Ectodermal cell (in vitro differentiated cells): ENCODE results near the gene STOX2.
"Not testable (repeated sequence)": the region's sequence is repeated elsewhere in the genome, so short reads cannot be mapped to it uniquely, and the experiment has no call there.

ENCODE experiments used
- H3K27ac ChIP-seq: 2 replicates; pipeline ENCODE4 v1.7.0; 2013; ENCODE audit warnings: mild to moderate bottlenecking, low read depth, low read length; ENCODE audit not compliant: insufficient read depth, poor library complexity, severe bottlenecking
- H3K27me3 ChIP-seq: 2 replicates; pipeline ENCODE4 v1.7.0; 2013; ENCODE audit warnings: mild to moderate bottlenecking, low read length; ENCODE audit not compliant: insufficient read depth, control insufficient read depth, poor library complexity, severe bottlenecking
- H3K36me3 ChIP-seq: one replicate; pipeline ENCODE4 v1.7.0; 2013; ENCODE audit warnings: low read length; ENCODE audit not compliant: control insufficient read depth, insufficient read depth
- H3K4me1 ChIP-seq: one replicate; pipeline ENCODE4 v1.7.0; 2013; ENCODE audit warnings: low read length; ENCODE audit not compliant: control insufficient read depth, insufficient read depth
- H3K4me3 ChIP-seq: 2 replicates; pipeline ENCODE4 v1.7.0; 2013; ENCODE audit warnings: low read depth, low read length, control low read depth; ENCODE audit not compliant: insufficient read depth
- H3K9me3 ChIP-seq: 2 replicates; pipeline ENCODE4 v1.7.0; 2013; ENCODE audit warnings: mild to moderate bottlenecking, low read length, moderate library complexity; ENCODE audit not compliant: control insufficient read depth
- WGBS, 2 experiments: methylation state at CpG; one replicate each; pipeline ENCODE4 v1.1.7; 2013; ENCODE audit warnings: missing lambda C conversion rate in 2 of 2; 5-methylcytosine and 5-hydroxymethylcytosine counted together

The STOX2 gene

DNA sequence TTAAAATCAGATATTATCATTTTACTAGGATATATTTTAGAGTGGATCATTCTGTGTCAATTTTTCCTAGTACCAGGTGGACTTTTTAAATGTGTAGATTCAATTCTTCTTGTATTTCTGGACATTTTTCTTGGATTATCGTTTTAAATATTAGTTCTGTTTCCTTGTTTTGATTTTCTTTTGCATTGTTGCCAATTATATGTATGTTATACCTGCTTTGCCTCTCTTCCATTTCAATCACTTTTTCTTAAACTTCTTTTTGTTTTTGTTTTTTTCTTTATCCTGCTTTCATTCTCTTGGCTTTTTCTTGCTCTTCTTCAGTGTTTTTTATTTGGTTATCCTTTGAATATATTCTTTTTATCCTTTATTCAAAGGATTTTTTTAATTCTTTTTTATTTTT, 141.0 kb downstream of the STOX2 start:
- Histone ChIP-seq H3K4me3 (no peak overlapping the region), H3K27me3 (no peaks in the 10 kb centered on the region), H3K4me1 (no peaks in the 10 kb centered on the region), H3K36me3 (no peaks in the 10 kb centered on the region), H3K9me3 (no peaks in the 10 kb centered on the region), H3K27ac (no peak overlapping the region)
- 71 to 100% methylated on average over 1 of the region's 1 CpG for WGBS, 2 experiments

DNA sequence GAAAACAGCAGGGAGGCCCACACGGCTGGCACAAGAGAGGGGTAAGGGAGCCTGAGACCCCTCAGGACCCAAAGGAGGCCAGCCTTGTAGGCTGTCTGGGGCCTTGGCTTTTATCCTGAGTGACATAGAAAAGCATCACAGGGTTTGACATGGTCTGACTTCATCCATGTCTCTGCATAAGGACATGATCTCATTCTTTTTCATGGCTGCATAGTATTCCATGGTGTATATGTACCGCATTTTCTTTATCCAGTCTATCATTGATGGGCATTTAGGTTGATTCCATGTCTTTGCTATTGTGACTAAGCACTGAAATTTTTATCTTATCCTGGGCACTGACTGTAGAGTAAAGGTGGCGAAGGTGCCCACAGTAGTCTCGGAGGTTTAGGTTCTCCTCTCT, 146.2 kb downstream of the STOX2 start:
- 90 to 96% methylated on average over 4 of the region's 4 CpGs for WGBS, 2 experiments
- H3K27ac ChIP-seq, H3K4me1 ChIP-seq, H3K36me3 ChIP-seq, H3K4me3 ChIP-seq, H3K9me3 ChIP-seq, H3K27me3 ChIP-seq: not testable (repeated sequence)

DNA sequence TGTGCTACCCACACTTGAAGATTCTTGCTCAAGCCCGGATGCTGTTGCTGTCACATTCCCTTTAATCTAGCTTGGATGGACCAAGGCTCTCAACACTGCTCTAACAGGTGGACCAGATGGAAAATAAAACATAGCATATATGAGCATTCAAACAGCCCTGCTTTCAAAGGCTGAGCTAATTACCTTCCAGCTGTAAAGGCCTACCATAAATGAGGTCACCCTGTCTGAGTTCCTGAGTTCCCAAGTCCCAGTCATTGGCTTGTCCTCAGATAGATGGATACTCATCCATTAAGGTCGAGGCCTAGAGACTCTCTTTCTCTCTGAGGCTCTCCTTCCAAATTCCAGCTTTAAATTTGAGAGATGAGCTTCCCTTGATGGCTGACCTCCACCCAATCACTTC, 147.5 kb downstream of the STOX2 start:
- Histone ChIP-seq H3K4me3 (no peak overlapping the region), H3K36me3 (no peaks in the 10 kb centered on the region), H3K4me1 (peaks cover 6% of the 10 kb centered on the region), H3K27me3 (no peaks in the 10 kb centered on the region), H3K9me3 (no peaks in the 10 kb centered on the region), H3K27ac (no peak overlapping the region)
- 91 to 94% methylated on average over 2 of the region's 2 CpGs for WGBS, 2 experiments

DNA sequence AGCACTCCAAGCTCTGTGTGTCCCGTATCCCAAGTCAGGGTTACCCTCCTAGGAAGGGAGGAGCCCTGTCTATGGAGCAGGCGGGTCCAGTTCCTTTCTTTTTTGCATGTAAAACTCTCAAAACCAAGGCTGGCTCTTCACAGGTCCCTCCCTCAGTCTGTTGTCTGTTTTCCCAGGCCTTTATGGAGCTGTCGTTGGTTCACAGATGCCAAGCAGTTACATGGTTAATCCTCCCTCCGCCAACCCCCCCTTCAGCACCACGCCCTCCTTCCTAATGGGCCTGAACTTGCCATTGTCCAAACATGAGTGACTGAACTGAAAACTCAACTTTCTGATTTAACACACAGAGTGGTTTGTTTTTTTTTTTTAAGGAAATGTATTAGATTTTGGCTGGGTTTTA, 148.3 kb downstream of the STOX2 start:
- Histone ChIP-seq H3K27me3 (no peaks in the 10 kb centered on the region), H3K27ac (no peak overlapping the region), H3K9me3 (no peaks in the 10 kb centered on the region), H3K4me3 (no peak overlapping the region), H3K36me3 (no peaks in the 10 kb centered on the region), H3K4me1 (peaks cover 6% of the 10 kb centered on the region)
- 78 to 81% methylated on average over 5 of the region's 5 CpGs for WGBS, 2 experiments

DNA sequence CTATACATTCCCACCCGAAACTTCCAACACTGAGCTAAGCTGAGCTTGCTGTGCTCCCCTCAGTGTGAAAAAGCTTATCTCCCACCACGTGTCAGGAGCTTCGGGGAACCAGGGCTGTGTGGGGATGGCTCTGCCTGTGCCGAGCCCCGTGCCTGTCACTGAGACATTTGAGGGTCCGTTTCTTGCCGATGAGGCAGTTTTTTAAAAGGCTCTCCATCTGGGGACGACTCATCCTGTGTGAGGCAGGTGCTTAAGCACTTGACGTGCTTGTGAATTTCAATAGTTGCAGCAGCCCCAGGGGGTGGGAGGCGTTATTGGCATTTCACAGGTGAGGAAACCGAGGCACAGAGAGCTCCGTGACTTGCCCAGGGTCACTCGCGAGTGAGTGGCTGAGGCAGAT, 151.8 kb downstream of the STOX2 start:
- H3K4me1 ChIP-seq = peaks cover 6% of the 10 kb centered on the region
- no peak overlapping the region for H3K4me3 ChIP-seq
- no peak overlapping the region for H3K27ac ChIP-seq
- H3K9me3 ChIP-seq = no peaks in the 10 kb centered on the region
- no peaks in the 10 kb centered on the region for H3K27me3 ChIP-seq
- H3K36me3 ChIP-seq = no peaks in the 10 kb centered on the region
- 80 to 81% methylated on average over 14 of the region's 14 CpGs for WGBS, 2 experiments

DNA sequence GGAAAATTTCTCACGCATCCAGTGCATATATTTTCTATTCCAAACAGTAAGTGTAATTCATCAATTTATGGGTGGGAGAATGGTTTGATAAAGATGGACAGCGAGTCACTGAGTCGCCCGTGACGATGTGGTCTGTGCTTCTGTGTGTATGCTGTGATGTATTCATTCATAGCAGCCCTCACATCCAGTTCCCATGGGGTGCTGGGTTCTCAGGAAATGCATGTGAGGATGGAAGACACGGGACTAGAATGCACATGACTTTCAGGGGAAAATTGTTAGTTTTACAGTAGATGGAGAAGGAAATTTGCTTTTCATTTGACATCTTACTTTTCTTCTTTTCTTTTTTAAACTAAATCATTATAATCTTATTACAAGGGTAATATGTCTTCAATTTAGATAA, 152.9 kb downstream of the STOX2 start:
- no peak overlapping the region for H3K27ac ChIP-seq
- H3K9me3 ChIP-seq = no peaks in the 10 kb centered on the region
- H3K4me3 ChIP-seq = no peak overlapping the region
- H3K36me3 ChIP-seq = no peaks in the 10 kb centered on the region
- no peaks in the 10 kb centered on the region for H3K27me3 ChIP-seq
- WGBS, 2 experiments = 93 to 97% methylated on average over 5 to 6 of the region's 6 CpGs
- H3K4me1 ChIP-seq = peaks cover 6% of the 10 kb centered on the region

DNA sequence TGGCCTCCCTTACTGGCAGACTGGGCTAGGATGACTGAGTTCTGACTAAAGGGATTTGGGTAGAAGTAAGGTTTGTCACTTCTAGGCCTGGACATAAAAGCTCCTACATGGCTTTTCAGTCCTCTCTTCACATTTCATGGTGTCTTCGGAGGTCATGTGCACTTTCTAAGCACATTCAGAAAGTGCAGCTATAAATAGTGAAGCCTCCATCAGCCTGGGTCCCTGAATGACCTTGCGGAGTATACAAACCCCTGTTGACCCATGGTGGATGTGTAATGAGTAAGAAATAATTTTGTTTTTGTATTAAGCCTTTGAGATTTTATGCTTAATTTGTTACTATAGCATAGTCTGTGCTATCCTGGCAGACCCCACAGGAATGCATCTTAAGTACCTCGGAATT, 154.0 kb downstream of the STOX2 start:
- no peak overlapping the region for H3K27ac ChIP-seq
- H3K4me3 ChIP-seq = no peak overlapping the region
- peaks cover 6% of the 10 kb centered on the region for H3K4me1 ChIP-seq
- 90 to 95% methylated on average over 3 of the region's 3 CpGs for WGBS, 2 experiments
- H3K27me3 ChIP-seq = no peaks in the 10 kb centered on the region
- no peaks in the 10 kb centered on the region for H3K9me3 ChIP-seq
- H3K36me3 ChIP-seq = no peaks in the 10 kb centered on the region

DNA sequence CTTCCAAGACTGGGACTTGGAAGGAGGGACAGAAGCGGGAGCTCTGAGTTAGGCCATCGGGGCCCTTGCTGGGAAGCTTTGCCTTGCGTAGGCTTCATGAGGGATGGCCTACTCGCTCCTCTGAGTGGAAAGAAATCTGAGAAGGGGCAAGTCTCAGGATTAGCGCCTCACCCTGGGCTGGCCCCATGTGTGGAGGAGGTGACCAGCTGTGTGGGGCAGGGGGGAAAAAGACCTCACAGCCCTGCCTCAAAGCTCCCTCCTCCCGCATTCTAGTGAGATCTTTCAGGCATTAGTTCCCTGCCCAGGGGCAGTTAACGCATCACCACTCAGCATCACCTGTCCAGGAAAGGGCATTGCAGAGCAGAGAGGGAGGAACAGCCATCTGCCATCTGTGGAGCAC, 156.5 kb downstream of the STOX2 start:
- H3K27me3 ChIP-seq = no peaks in the 10 kb centered on the region
- H3K4me3 ChIP-seq = no peak overlapping the region
- H3K4me1 ChIP-seq = no peaks in the 10 kb centered on the region
- WGBS, 2 experiments = 79 to 81% methylated on average over 7 of the region's 7 CpGs
- no peaks in the 10 kb centered on the region for H3K9me3 ChIP-seq
- no peak overlapping the region for H3K27ac ChIP-seq
- no peaks in the 10 kb centered on the region for H3K36me3 ChIP-seq

DNA sequence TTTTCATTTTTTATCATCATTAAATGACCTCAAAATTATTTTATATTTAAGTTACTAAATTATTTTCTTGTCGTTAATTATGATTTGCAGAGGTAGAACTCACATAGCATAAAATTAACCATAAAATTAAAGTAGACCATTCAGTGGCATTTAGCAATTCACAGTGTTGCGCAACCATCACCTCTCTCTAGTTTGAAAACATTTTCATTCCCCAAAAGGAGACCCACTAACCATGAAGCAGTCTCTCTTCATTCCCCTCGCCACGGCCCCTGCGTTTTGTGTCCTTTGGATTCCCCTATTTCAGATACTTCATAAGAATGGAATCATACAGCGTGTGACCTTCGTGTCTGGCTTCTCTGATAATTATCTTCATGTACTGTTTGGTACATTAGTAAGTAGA, 157.7 kb downstream of the STOX2 start:
- Histone ChIP-seq H3K4me1 (no peaks in the 10 kb centered on the region), H3K36me3 (no peaks in the 10 kb centered on the region), H3K9me3 (no peaks in the 10 kb centered on the region), H3K27ac (no peak overlapping the region), H3K4me3 (no peak overlapping the region), H3K27me3 (no peaks in the 10 kb centered on the region)
- WGBS, 2 experiments = 94 to 95% methylated on average over 5 to 7 of the region's 7 CpGs

DNA sequence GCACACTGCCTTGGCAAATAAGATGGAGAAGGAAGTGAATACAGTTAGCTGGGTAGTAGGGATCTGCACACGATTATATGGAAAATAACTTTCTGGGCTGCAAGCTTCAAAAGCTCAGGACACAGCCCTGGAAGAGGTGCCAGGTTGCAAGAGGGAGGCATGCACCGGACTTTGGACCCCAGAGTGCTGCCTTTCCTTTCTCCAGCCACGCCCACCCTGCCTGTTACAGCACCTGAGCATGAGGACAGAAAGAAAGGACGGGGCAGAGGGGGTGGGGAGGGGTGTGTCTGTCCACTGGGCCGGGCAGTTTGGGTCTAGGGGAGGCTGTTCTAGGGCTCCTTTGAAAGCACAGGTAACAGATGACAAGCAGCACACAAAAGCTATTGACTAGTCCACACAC, 159.8 kb downstream of the STOX2 start:
- no peak overlapping the region for H3K4me3 ChIP-seq
- no peaks in the 10 kb centered on the region for H3K9me3 ChIP-seq
- 85 to 86% methylated on average over 5 of the region's 5 CpGs for WGBS, 2 experiments
- no peaks in the 10 kb centered on the region for H3K4me1 ChIP-seq
- H3K27ac ChIP-seq = no peak overlapping the region
- no peaks in the 10 kb centered on the region for H3K36me3 ChIP-seq
- H3K27me3 ChIP-seq = no peaks in the 10 kb centered on the region

DNA sequence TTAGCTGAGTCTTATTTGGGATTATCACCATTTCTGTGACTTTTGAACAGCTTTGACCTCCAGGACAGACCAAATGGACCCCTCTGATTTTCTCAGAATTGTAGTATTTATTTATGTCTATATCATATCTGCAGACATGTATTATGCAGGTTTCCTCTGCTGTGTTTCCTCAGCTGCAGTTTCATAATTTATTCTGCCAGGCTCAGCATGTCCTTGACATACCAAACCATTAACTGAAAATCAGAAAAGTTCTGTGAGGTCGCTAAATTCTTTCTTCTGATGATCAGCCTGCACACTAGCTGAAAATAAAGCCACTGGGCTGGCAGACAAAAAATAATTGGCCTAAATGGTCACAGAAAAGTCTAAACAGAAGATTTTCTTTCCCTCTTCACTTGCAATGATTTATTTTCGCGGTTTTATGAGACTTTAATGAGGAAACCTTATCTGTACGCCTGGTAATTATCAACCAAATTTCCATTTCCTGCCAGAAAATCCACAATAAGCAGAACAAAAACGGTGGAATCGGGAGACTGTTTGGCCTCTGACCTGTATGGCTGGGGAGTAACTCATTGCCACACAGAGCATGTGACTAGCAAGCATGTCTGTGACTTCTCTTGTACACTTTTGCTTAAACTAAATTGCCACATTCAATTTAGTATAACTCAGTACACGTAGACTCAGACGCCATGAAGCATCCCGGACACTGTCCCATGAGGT, 161.6 kb downstream of the STOX2 start:
- 92 to 95% methylated on average over 9 of the region's 9 CpGs for WGBS, 2 experiments

More for the DNA sequence above, 161.6 kb downstream of the STOX2 start:
- Histone ChIP-seq H3K9me3 (no peaks in the 10 kb centered on the region), H3K4me3 (no peak overlapping the region), H3K27ac (no peak overlapping the region), H3K36me3 (no peaks in the 10 kb centered on the region), H3K4me1 (no peaks in the 10 kb centered on the region), H3K27me3 (no peaks in the 10 kb centered on the region)
